Measurements from ENCODE around the gene C10orf67. TPM values are rescaled to one million over a fixed set of nuclear protein-coding genes. Genes with fewer than 3 reads are reported as not detected.
A peak's percentile ranks its signal among the peaks of the same experiment; 100 is the strongest.

C10orf67 gene
- total RNA-seq, 2 donors from 2014 or later: 0.52 TPM; not detected in 1

DNA sequence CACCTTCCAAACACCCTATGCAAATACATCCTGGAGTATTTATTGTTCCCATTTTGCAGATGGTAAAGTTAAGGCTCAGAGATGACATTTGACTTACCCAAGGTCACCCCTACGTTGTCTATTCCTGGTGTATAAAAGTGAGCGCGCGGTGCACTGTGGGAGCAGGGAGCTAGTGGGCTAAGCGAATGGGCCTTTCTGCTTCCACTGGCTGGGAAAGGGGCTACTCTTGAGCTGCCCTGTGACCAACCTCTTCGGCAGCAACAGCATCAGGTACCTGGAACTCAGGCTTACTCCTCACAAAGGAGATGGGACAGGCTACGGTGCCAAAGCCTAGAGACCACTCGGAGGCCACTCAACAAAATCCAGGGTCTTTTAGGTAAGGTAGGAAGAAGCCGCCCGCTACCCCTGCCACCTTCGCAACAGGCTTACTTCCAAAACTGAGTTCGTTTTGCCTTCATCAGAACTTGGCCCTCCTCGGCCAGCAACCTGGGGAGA, 150.1 kb downstream of the C10orf67 start:
- Histone ChIP-seq H3K4me3 (peak overlapping the region in 1 of 2 donors; percentile 41), H3K4me1 (peaks cover 56% of the 10 kb centered on the region), H3K36me3 (replicated peaks in 1 of 2; ENCODE audit: insufficient read depth in 1 of 2, low read depth in 2 of 2) (no peaks in the 10 kb centered on the region), H3K27me3 (no peaks in the 10 kb centered on the region), H3K9me3 (no peaks in the 10 kb centered on the region), H3K27ac (peak overlapping the region; percentile 80 to 92 (median 86))
- WGBS, 2 donors: 16 to 17% methylated on average over 10 to 13 of the region's 13 CpGs
- peak in 1 of 4 donors; percentile 55 for DNase-seq
- no peak for ATAC-seq
- no peak for TF ChIP-seq CTCF (IDR thresholded peaks at IDR 0.05)
- TF ChIP-seq POLR2A (IDR thresholded peaks at IDR 0.05): no peak
- intact Hi-C loops (cut with DNase I): no loop called here

DNA sequence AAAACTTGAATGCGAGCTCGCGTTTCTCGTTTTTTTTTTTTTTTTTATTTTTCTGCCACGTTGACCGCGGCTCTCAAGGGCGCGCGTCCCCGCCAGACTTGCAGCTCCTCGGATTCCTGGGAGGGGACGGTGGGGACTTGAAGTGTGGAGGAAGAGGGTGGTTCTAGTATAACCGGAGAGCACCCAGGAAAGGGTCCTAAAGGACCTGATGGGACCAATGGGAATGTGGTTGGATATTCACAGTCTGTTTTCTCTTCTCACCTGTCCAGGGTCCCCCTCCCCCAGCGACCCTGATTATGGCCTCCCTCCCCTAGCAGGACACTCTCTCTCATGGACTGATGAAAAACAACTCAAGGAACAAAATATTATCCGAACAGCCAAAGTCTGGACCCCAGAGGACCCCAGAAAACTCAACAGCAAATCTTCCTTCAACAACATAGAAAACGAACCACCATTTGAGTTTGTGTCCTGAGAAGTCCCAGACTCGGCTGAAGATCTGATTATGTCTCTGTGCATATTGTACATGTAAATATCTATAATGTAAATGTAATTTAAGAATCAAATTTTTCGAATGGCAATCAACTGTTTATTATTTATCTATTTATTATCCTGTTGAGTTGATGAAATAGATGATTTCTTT, 151.0 kb downstream of the C10orf67 start:
- peaks cover 64% of the 10 kb centered on the region for H3K4me1 ChIP-seq
- H3K27me3 ChIP-seq: no peaks in the 10 kb centered on the region
- 4 to 9% methylated on average over 19 of the region's 19 CpGs for WGBS, 2 donors
- no peaks in the 10 kb centered on the region for H3K9me3 ChIP-seq
- ATAC-seq (no peak), DNase-seq (peak in 1 of 4 donors; percentile 29)
- peak overlapping the region in 3 of 4 donors; percentile 85 to 92 (median 85) for H3K27ac ChIP-seq
- TF ChIP-seq CTCF (IDR thresholded peaks at IDR 0.05) (no peak), POLR2A (IDR thresholded peaks at IDR 0.05) (no peak)
- intact Hi-C loops (cut with DNase I): no loop called here
- no peaks in the 10 kb centered on the region for H3K36me3 ChIP-seq (replicated peaks in 1 of 2; ENCODE audit: insufficient read depth in 1 of 2, low read depth in 2 of 2)
- H3K4me3 ChIP-seq: peak overlapping the region; percentile 4 to 41

GRCh38 chr10:23192712-23193434, 151.7 kb downstream of the C10orf67 start:
- H3K27me3 ChIP-seq: no peaks in the 10 kb centered on the region
- no peaks in the 10 kb centered on the region for H3K36me3 ChIP-seq (replicated peaks in 1 of 2; ENCODE audit: insufficient read depth in 1 of 2, low read depth in 2 of 2)
- ATAC-seq (peak; percentile 36), DNase-seq (peak; percentile 52 to 71 (median 54))
- H3K4me1 ChIP-seq: peaks cover 64% of the 10 kb centered on the region
- peak overlapping the region; percentile 80 to 92 (median 85) for H3K27ac ChIP-seq
- intact Hi-C loops (cut with DNase I): no loop called here
- peak in 2 of 3 donors; percentile 22 to 26 for TF ChIP-seq POLR2A (IDR thresholded peaks at IDR 0.05)
- peak in 2 of 7 experiments; percentile 49 to 54 for TF ChIP-seq CTCF (IDR thresholded peaks at IDR 0.05)
- H3K4me3 ChIP-seq: peak overlapping the region; percentile 4 to 62
- 3% methylated on average over 10 to 52 of the region's 100 CpGs for WGBS, 2 donors
- H3K9me3 ChIP-seq: no peaks in the 10 kb centered on the region

DNA sequence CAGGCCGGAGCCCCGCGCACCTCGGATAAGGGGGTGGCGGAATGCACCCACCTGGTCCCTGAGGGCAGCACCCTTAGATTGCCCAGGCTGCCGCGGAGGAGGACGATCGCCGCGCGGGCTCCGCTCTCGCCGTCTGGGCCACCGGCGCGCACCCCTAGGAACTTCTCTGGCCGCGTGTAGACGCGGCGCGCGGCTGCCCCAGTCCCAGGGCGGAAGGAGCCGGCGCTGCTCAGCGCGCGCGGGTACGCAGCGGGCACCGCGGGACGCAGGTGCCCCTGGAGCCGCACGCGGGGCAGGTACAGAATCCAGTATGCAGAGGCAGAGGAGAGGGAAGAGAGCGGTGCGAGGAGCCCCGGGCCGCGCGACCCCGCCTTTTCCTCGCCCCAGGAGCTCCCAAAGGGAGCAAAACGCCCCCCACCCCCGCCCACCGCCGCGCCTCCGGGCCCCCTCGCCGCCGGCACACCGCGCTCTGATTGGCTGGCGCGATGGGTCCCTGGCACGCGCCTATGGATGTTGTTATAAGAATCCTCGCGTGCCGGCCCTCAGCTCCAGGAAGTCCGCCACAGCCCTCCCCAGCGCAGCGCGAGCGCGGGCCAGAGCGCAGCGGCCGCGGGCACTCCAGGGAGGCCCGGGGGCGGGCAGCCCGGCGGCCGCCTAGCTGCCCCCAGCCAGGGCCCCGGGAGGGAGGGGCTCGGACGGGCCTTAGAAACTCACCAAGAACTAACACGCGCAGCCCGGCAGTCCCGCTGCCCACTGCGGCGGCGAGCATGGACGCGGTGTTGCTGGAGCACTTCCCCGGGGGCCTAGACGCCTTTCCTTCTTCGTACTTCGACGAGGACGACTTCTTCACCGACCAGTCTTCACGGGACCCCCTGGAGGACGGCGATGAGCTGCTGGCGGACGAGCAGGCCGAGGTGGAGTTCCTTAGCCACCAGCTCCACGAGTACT, 152.6 kb downstream of the C10orf67 start, which contains the start of gene PTF1A:
PTF1A (plus strand) TSS at position 549 of the 948 bp plus-strand sequence; CDS start at position 768, 219 bp downstream.
- Histone ChIP-seq H3K4me1 (peaks cover 64% of the 10 kb centered on the region), H3K27me3 (no peaks in the 10 kb centered on the region), H3K27ac (peak within 1 kb of the TSS; percentile 80 to 92 (median 85)), H3K36me3 (replicated peaks in 1 of 2; ENCODE audit: insufficient read depth in 1 of 2, low read depth in 2 of 2) (no peaks in the 10 kb centered on the region), H3K9me3 (no peaks in the 10 kb centered on the region), H3K4me3 (peak within 1 kb of the TSS; percentile 62 to 83)
- DNase-seq (peak; percentile 83 to 88 (median 85)), ATAC-seq (peak; percentile 74)
- peak; percentile 72 to 89 (median 80) for TF ChIP-seq POLR2A (IDR thresholded peaks at IDR 0.05)
- peak in 2 of 7 experiments; percentile 3 to 7 for TF ChIP-seq CTCF (IDR thresholded peaks at IDR 0.05)
- 1 to 6% methylated on average over 10 to 99 of the region's 107 CpGs for WGBS, 2 donors
- intact Hi-C loops (cut with DNase I): no loop called here
